Osteocyte (in vitro differentiated cells): ENCODE data around the gene CFLAR. TPM values are rescaled to one million over a fixed set of nuclear protein-coding genes. Genes with fewer than 3 reads are reported as not detected.
"Not testable (repeated sequence)": the region's sequence is repeated elsewhere in the genome, so short reads cannot be mapped to it uniquely, and the experiment has no call there.

ENCODE experiments used
- DNase-seq: peaks from one replicate; pipeline ENCODE4 v3.0.0; 2021; ENCODE audit warnings: mixed read lengths; ENCODE audit not compliant: unreplicated experiment; ENCODE audit errors: extremely low spot score
- H3K27ac Mint-ChIP-seq: one replicate; pipeline ENCODE4 v1.8.0; 2021; ENCODE audit warnings: mild to moderate bottlenecking, mixed read lengths; ENCODE audit not compliant: unreplicated experiment
- H3K27me3 Mint-ChIP-seq: one replicate; pipeline ENCODE4 v1.8.0; 2021; ENCODE audit warnings: mixed read lengths; ENCODE audit not compliant: unreplicated experiment
- H3K36me3 Mint-ChIP-seq: one replicate; pipeline ENCODE4 v1.8.0; 2021; ENCODE audit warnings: mixed read lengths; ENCODE audit not compliant: unreplicated experiment
- H3K4me1 Mint-ChIP-seq: one replicate; pipeline ENCODE4 v1.8.0; 2021; ENCODE audit warnings: mixed read lengths; ENCODE audit not compliant: unreplicated experiment
- H3K4me3 Mint-ChIP-seq: one replicate; pipeline ENCODE4 v1.8.0; 2021; ENCODE audit warnings: mild to moderate bottlenecking, moderate library complexity, mixed read lengths; ENCODE audit not compliant: unreplicated experiment
- H3K9me3 Mint-ChIP-seq: one replicate; pipeline ENCODE4 v1.8.0; 2021; ENCODE audit warnings: mixed read lengths; ENCODE audit not compliant: unreplicated experiment
- total RNA-seq: library from RNA; stranded (reverse); gene quantifications from 2 replicates; pipeline ENCODE4 v1.2.1, GENCODE V29; 2021
- TF ChIP-seq, protein P1 (sequence below): fragments of 200-600 bp; sonication (generic); IDR thresholded peaks from 2 replicates; pipeline ENCODE4 v1.5.0; 2021; ENCODE audit warnings: antibody characterized with exemption, mild to moderate bottlenecking, moderate library complexity

The CFLAR gene
- total RNA-seq, 1 donor from 2014 or later: 45.8 TPM

DNA sequence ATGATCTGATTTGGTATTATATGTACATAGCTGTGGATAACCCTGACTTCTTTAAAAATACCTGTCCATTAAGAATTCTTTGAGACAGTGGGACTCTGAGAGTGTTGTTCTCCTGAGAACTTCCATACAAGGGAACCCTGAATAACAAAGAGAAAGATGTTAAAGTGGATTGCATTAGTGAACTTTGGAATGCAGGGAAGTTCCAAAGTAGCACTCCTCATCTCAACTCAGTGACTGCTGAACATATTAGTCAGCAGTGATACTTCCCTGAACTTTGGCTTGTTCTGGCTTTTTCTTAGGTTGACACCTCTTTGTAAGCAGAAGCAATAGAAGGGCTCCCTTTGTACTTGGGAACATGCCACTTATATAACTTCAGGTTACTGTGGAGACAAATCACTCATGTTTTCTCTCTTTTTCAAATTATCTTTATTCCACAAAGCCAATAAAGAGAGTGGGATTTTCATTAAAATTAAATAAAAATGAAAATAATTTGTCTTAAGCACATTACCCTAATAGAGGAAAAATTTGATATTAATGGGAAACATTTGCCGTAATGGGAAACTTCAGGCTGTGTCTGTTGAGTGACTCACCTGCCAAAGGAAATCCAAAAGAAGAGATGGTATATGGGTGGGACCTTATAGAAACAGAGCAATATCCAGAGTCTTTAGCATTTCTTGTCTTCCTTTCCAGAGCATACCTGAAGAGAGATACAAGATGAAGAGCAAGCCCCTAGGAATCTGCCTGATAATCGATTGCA, 33.3 kb downstream of the CFLAR start:
- H3K4me3 Mint-ChIP-seq: no peak overlapping the region
- H3K27ac Mint-ChIP-seq: peak overlapping the region; percentile 98
- H3K27me3 Mint-ChIP-seq: no peaks in the 10 kb centered on the region
- peaks cover 9% of the 10 kb centered on the region for H3K36me3 Mint-ChIP-seq
- H3K9me3 Mint-ChIP-seq: no peaks in the 10 kb centered on the region
- TF ChIP-seq, protein P1, sequence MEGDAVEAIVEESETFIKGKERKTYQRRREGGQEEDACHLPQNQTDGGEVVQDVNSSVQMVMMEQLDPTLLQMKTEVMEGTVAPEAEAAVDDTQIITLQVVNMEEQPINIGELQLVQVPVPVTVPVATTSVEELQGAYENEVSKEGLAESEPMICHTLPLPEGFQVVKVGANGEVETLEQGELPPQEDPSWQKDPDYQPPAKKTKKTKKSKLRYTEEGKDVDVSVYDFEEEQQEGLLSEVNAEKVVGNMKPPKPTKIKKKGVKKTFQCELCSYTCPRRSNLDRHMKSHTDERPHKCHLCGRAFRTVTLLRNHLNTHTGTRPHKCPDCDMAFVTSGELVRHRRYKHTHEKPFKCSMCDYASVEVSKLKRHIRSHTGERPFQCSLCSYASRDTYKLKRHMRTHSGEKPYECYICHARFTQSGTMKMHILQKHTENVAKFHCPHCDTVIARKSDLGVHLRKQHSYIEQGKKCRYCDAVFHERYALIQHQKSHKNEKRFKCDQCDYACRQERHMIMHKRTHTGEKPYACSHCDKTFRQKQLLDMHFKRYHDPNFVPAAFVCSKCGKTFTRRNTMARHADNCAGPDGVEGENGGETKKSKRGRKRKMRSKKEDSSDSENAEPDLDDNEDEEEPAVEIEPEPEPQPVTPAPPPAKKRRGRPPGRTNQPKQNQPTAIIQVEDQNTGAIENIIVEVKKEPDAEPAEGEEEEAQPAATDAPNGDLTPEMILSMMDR: no peak
- no peak for DNase-seq
- H3K4me1 Mint-ChIP-seq: peaks cover 37% of the 10 kb centered on the region

DNA sequence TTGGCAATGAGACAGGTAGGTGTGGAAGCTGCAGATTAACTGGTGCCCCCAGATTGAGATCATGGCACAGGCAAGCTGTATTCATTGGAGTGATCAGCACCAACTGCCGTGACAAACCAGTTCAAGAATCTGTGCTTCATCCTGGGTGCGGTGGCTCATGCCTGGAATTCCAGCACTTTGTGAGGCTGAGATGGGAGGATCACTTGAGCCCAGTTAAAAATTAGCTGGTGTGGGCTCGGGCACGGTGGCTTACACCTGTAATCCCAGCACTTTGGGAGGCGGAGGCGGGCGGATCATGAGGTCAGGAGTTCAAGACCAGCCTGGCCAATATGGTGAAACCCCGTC, 33.8 kb downstream of the CFLAR start:
- H3K27ac Mint-ChIP-seq: peak overlapping the region; percentile 98
- not testable (repeated sequence) for H3K4me3 Mint-ChIP-seq, DNase-seq, H3K9me3 Mint-ChIP-seq, H3K36me3 Mint-ChIP-seq, H3K27me3 Mint-ChIP-seq
- H3K4me1 Mint-ChIP-seq: peaks cover 37% of the 10 kb centered on the region

DNA sequence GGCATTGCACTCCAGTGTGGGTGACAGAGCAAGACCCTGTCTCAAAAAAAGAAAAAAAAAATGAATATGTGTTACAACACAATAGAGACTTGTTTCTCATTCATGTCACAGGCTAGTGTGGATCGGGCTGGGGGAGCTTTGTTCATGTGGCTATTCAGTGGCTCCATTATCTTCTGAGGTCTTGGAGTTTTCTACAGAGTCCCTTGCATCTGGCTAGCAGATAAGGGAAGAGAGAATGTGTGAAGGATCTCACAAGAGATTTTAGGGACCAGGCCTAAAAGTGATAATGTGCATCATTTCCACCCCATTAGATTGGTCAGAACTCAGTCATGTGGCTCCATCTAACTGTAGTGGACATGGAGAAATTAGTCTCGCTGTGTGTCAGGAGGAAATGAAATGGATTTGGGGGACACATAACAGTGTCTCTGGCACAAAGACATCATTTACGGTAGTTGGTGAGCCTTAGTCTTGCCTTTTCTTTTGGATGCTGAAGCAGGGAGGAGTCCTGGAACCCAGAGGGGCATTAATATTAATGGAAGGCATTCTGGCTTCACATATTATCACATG, 34.6 kb downstream of the CFLAR start:
- Mint-ChIP-seq H3K4me3 (no peak overlapping the region), H3K4me1 (peaks cover 37% of the 10 kb centered on the region), H3K36me3 (peaks cover 9% of the 10 kb centered on the region), H3K9me3 (no peaks in the 10 kb centered on the region), H3K27me3 (no peaks in the 10 kb centered on the region), H3K27ac (peak overlapping the region; percentile 98)
- TF ChIP-seq, protein P1: no peak
- DNase-seq: no peak

DNA sequence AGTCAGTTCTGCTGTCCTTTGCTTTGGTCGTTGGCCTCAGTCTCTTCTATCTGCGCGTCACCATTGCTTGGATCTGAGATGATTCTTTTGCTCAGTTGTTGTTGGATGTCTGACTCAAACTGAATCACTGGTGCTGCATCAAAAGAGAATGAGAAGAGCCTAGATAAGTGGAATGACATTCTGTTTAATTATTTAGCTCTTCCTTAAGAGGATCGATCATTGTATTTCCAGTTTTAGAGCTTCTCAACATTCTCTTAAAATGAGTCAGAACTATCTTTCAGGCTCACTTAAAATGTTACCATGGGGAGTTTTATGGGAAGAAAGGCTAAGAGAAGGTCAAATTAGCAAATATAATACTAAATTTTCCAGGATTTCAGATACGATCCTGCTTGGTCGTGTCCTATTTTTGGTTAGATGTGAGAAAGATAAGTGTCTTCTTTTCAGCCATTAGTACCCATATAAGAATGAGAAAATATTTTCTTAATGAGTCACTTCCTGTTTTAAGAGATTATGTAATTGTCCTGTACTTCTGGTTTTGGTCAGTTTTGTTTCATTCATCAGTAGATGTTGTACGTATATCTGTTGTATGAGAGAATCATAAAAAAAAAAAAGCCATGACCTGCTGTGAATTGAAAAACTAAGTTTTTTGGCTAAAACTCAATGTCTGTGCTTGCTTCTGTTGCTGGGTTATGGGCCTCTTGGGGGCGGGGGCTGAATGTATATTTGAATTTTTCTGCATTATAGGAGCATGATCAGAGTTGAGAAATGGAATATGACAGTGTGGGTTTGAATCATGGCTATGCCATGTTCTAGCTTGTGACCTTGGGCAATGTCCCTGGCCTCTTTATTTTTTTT, 35.4 kb downstream of the CFLAR start:
- H3K4me3 Mint-ChIP-seq: peak overlapping the region; percentile 51
- H3K9me3 Mint-ChIP-seq: no peaks in the 10 kb centered on the region
- no peak for DNase-seq
- H3K27me3 Mint-ChIP-seq: no peaks in the 10 kb centered on the region
- peaks cover 37% of the 10 kb centered on the region for H3K4me1 Mint-ChIP-seq
- peak overlapping the region; percentile 98 for H3K27ac Mint-ChIP-seq
- TF ChIP-seq, protein P1: no peak
- peaks cover 9% of the 10 kb centered on the region for H3K36me3 Mint-ChIP-seq

DNA sequence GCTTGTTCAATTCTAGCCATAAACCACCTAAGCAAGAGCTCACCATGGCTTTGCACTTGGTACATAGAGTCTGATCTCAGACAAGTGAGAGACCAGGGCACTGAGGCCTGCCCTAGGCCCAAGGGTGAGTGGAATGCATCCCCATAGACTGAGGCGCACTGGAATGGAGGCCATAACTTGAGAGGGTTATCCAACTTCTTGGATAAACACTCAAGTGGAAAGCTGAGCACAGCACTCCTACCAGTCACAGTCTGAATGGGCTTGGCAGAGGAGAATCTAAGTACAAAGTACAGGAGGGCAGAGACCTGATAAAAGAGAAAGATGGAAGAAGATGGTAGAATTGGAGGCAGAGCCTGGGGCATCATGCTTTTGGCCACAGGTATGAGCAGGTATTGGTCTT, 36.6 kb downstream of the CFLAR start:
- DNase-seq: no peak
- Mint-ChIP-seq H3K36me3 (peaks cover 7% of the 10 kb centered on the region), H3K27me3 (no peaks in the 10 kb centered on the region), H3K4me3 (no peak overlapping the region), H3K9me3 (no peaks in the 10 kb centered on the region), H3K4me1 (peaks cover 37% of the 10 kb centered on the region), H3K27ac (peak overlapping the region; percentile 98)
- TF ChIP-seq, protein P1: no peak
